OCI-LY1 (cell line): Measurements from ENCODE around the gene FBXO47.
A peak's percentile ranks its signal among the peaks of the same experiment; 100 is the strongest.

Source experiments
- EZH2 ChIP-seq: fragments of 200-600 bp; sonication (generic), shearing (Covaris generic); IDR thresholded peaks from 2 replicates; pipeline ENCODE4 v1.8.0; 2017; ENCODE audit warnings: borderline replicate concordance, mixed run types, mild to moderate bottlenecking, antibody characterized with exemption, low read length, moderate library complexity, mixed read lengths
- TF ChIP-seq, protein P1 (sequence below): fragments of 200-600 bp; sonication (generic), shearing (Covaris generic); IDR thresholded peaks from 2 replicates; pipeline ENCODE4 v1.5.1; 2017; ENCODE audit warnings: mild to moderate bottlenecking, antibody characterized with exemption, low read length, moderate library complexity, mixed read lengths

DNA sequence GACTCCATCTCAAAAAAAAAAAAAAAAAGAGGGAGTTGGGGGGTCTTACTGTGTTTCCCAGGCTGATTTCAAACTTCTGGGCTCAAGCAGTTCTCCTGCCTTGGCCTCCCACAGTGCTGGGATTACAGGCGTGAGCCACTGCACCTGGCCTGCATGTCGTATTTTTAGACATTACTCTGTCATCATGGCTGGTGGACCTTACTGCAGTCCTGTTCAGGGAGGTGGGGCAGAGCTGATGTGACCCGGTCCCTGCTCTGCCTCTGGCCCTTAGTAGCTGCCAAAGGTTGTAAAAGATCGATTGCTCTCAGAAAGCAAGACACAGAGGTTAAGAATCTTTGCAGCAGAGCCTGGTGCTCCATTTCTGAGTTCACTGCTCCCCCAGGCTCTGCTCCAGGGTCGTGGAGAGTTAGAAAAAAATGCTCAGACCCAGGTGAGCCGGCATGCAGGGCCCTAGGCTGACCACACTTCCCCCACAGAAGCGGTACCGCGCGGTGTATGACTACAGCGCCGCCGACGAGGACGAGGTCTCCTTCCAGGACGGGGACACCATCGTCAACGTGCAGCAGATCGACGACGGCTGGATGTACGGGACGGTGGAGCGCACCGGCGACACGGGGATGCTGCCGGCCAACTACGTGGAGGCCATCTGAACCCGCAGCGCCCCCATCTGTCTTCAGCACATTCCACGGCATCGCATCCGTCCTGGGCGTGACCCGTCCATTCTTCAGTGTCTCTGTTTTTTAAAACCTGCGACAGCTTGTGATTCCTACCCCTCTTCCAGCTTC is 48.9 kb downstream of the FBXO47 start:
- TF ChIP-seq, protein P1, sequence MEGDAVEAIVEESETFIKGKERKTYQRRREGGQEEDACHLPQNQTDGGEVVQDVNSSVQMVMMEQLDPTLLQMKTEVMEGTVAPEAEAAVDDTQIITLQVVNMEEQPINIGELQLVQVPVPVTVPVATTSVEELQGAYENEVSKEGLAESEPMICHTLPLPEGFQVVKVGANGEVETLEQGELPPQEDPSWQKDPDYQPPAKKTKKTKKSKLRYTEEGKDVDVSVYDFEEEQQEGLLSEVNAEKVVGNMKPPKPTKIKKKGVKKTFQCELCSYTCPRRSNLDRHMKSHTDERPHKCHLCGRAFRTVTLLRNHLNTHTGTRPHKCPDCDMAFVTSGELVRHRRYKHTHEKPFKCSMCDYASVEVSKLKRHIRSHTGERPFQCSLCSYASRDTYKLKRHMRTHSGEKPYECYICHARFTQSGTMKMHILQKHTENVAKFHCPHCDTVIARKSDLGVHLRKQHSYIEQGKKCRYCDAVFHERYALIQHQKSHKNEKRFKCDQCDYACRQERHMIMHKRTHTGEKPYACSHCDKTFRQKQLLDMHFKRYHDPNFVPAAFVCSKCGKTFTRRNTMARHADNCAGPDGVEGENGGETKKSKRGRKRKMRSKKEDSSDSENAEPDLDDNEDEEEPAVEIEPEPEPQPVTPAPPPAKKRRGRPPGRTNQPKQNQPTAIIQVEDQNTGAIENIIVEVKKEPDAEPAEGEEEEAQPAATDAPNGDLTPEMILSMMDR: peak; percentile 15; the same call in 1 of the 2 replicates
- no peak for TF ChIP-seq EZH2
